Measurements from ENCODE around the gene FGB.

FGB gene

GRCh38 chr4:154597798-154598774, 35.3 kb downstream of the FGB start:
- no peak overlapping the region for H3K4me3 ChIP-seq (ENCODE audit: control insufficient read depth, low read depth, low read length)
- no peak for DNase-seq (ENCODE audit: low read depth)
- TF ChIP-seq, protein P1, sequence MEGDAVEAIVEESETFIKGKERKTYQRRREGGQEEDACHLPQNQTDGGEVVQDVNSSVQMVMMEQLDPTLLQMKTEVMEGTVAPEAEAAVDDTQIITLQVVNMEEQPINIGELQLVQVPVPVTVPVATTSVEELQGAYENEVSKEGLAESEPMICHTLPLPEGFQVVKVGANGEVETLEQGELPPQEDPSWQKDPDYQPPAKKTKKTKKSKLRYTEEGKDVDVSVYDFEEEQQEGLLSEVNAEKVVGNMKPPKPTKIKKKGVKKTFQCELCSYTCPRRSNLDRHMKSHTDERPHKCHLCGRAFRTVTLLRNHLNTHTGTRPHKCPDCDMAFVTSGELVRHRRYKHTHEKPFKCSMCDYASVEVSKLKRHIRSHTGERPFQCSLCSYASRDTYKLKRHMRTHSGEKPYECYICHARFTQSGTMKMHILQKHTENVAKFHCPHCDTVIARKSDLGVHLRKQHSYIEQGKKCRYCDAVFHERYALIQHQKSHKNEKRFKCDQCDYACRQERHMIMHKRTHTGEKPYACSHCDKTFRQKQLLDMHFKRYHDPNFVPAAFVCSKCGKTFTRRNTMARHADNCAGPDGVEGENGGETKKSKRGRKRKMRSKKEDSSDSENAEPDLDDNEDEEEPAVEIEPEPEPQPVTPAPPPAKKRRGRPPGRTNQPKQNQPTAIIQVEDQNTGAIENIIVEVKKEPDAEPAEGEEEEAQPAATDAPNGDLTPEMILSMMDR (IDR thresholded peaks at IDR 0.05; ENCODE audit: control insufficient read depth, insufficient read depth, low read depth, low read length, missing control alignments): no peak

GRCh38 chr4:154602404-154603020, 39.7 kb downstream of the FGB start:
- DNase-seq (ENCODE audit: low read depth): no peak
- no peak overlapping the region for H3K4me3 ChIP-seq (ENCODE audit: control insufficient read depth, low read depth, low read length)
- TF ChIP-seq, protein P1 (IDR thresholded peaks at IDR 0.05; ENCODE audit: control insufficient read depth, insufficient read depth, low read depth, low read length, missing control alignments): no peak

DNA sequence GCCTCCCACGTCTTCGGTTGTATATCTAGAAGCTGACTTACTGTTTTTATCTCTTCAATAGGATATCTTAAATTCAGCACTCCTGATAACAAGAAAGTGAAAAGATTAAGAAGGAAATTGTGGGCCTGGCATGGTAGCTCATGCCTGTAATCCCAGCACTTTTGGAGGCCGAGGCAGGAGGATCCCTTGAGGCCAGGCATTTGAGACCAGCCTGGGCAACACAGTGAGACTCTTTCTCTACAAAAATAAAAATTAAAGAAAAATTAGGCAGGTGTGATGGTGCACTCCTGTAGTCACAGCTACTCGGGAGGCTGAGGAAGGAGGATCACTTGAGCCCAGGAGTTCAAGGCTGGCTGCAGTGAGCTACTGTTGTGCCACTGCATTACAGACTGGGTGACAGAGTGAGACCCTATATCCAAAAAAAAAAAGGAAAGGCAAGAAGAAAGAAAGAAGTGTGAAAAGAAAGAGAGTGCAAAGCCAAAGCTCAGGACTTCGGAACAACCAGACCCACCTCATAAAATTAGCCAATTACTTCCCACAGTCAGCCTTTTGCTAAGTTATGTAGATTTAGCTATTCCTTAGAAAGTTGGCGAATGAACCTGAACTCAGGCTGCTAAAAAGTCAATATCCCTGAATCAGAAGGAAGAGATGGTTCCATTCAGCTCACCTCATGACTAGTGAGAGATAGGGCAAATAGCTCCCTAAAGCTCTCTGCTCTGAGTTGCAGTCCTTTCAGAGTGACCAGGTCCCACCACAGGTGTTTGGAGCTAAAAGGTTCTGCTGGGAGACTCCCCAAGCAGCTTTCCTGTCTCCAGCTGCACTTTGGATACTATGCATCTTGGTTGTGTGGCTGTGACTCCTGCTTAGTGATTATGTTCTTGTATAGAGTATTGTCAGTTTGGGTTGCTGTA, 40.5 kb downstream of the FGB start:
- TF ChIP-seq, protein P1 (IDR thresholded peaks at IDR 0.05; ENCODE audit: control insufficient read depth, insufficient read depth, low read depth, low read length, missing control alignments): no peak
- DNase-seq (ENCODE audit: low read depth): no peak

GRCh38 chr4:154604696-154605200, 41.9 kb downstream of the FGB start:
- DNase-seq (ENCODE audit: low read depth): no peak
- H3K4me3 ChIP-seq (ENCODE audit: control insufficient read depth, low read depth, low read length): no peak overlapping the region
- TF ChIP-seq, protein P1 (IDR thresholded peaks at IDR 0.05; ENCODE audit: control insufficient read depth, insufficient read depth, low read depth, low read length, missing control alignments): no peak

More for the DNA sequence above, 40.5 kb downstream of the FGB start:
- H3K4me3 ChIP-seq (ENCODE audit: control insufficient read depth, low read depth, low read length): no peak overlapping the region

- DNase-seq (ENCODE audit: low read depth): no peak
- TF ChIP-seq, protein P1 (IDR thresholded peaks at IDR 0.05; ENCODE audit: control insufficient read depth, insufficient read depth, low read depth, low read length, missing control alignments): no peak
- H3K4me3 ChIP-seq (ENCODE audit: control insufficient read depth, low read depth, low read length): no peak overlapping the region
These were observed 44.2 kb downstream of the FGB start for GRCh38 chr4:154606728-154607723.
